PC-3 (cell line): Measurements from ENCODE around the gene SLC2A13. TPM values are rescaled to one million over a fixed set of nuclear protein-coding genes. Genes with fewer than 3 reads are reported as not detected.

Source experiments
- ATAC-seq: fragments of 200-7000 bp; cut with Tn5 transposase; 2 replicates; pipeline ENCODE4 v1.9.1; 2020; ENCODE audit warnings: mild to moderate bottlenecking, moderate library complexity
- BruUV-seq: library from RNA; stranded (reverse); fragments of 400-500 nt; replicated peaks from 2 replicates; lab custom pipeline; 2021; lab: Mats Ljungman, UMichigan
- CTCF ChIA-PET: fragments of 300-600 bp; sonication (Branson Sonifier 250); formaldehyde crosslinking; loops from one replicate; lab custom pipeline; 2022; ENCODE audit warnings: antibody characterized with exemption; lab: Charles Lee
- POLR2A ChIA-PET: fragments of 300-600 bp; sonication (Branson Sonifier 250); formaldehyde crosslinking; loops from one replicate; lab custom pipeline; 2022; ENCODE audit warnings: antibody characterized with exemption; ENCODE audit not compliant: unreplicated experiment; lab: Charles Lee
- DNase-seq: peaks from one replicate; pipeline ENCODE4 v3.0.0-alpha.2; 2015
- H2AFZ ChIP-seq: fragments of 300-600 bp; sonication (generic); 2 replicates; pipeline ENCODE4 v1.6.0; 2016; ENCODE audit warnings: antibody characterized with exemption, low read length
- H3F3A ChIP-seq: fragments of 300-600 bp; sonication (generic); one replicate; pipeline ENCODE4 v1.6.0; 2017; ENCODE audit warnings: antibody characterized with exemption, low read length, control low read depth, mild to moderate bottlenecking; ENCODE audit not compliant: unreplicated experiment
- H3K27ac ChIP-seq: fragments of 300-600 bp; sonication (generic); 2 replicates; pipeline ENCODE4 v1.5.1; 2016; ENCODE audit warnings: mild to moderate bottlenecking, low read length
- H3K27me3 ChIP-seq: fragments of 300-600 bp; sonication (generic); 2 replicates; pipeline ENCODE4 v1.6.1; 2016; ENCODE audit warnings: low read length, mixed read lengths
- H3K36me3 ChIP-seq: fragments of 300-600 bp; sonication (generic); 2 replicates; pipeline ENCODE4 v1.6.1; 2016; ENCODE audit warnings: low read depth, mixed run types, low read length, mixed read lengths
- H3K4me1 ChIP-seq: fragments of 300-600 bp; sonication (generic); 2 replicates; pipeline ENCODE4 v1.5.1; 2016; ENCODE audit warnings: low read length; ENCODE audit not compliant: insufficient read depth
- H3K4me2 ChIP-seq: fragments of 300-600 bp; sonication (generic); 2 replicates; pipeline ENCODE4 v1.6.0; 2016; ENCODE audit warnings: low read length
- H3K4me3 ChIP-seq: fragments of 300-600 bp; sonication (generic); 2 replicates; pipeline ENCODE4 v1.5.1; 2016; ENCODE audit warnings: mild to moderate bottlenecking, low read length, mixed read lengths
- H3K79me2 ChIP-seq: fragments of 300-600 bp; sonication (generic); 2 replicates; pipeline ENCODE4 v1.6.1; 2017; ENCODE audit warnings: low read length, mixed read lengths
- H3K9ac ChIP-seq: fragments of 300-600 bp; sonication (generic); 2 replicates; pipeline ENCODE4 v1.6.0; 2016; ENCODE audit warnings: mild to moderate bottlenecking, low read length
- H3K9me2 ChIP-seq: fragments of 300-600 bp; sonication (generic); replicated peaks from 2 replicates; pipeline ENCODE4 v1.6.1; 2016; ENCODE audit warnings: mixed run types, low read length, mixed read lengths
- H3K9me3 ChIP-seq: fragments of 300-600 bp; sonication (generic); 2 replicates; pipeline ENCODE4 v1.6.1; 2016; ENCODE audit warnings: low read length, mixed read lengths
- H4K20me1 ChIP-seq: fragments of 300-600 bp; sonication (generic); 2 replicates; pipeline ENCODE4 v1.6.1; 2016; ENCODE audit warnings: low read length, mixed read lengths
- EZH2 ChIP-seq: fragments of 300-600 bp; sonication (generic); IDR thresholded peaks from one replicate; pipeline ENCODE4 v1.6.1; 2017; ENCODE audit warnings: antibody characterized with exemption, mild to moderate bottlenecking, low read length; ENCODE audit not compliant: unreplicated experiment
- EZH2phosphoT487 ChIP-seq: fragments of 300-600 bp; sonication (generic); IDR thresholded peaks from 2 replicates; pipeline ENCODE4 v1.6.1; 2018; ENCODE audit warnings: mild to moderate bottlenecking, antibody characterized with exemption, low read length, borderline replicate concordance
- intact Hi-C: fragments of 100-400 bp; cut with micrococcal nuclease; formaldehyde crosslinking; loops from 2 replicates; pipeline ENCODE4 v1.9.0; 2023
- total RNA-seq: library from RNA; depleted of rRNA; stranded (reverse); fragments of >200 nt; gene quantifications from 2 replicates; pipeline ENCODE4 v1.2.3, GENCODE V29; 2014
- TF ChIP-seq, protein P1 (sequence below): fragments of 300-600 bp; sonication (generic); conservative IDR thresholded peaks from 2 replicates; pipeline ENCODE4 v1.5.1; 2017; ENCODE audit warnings: antibody characterized with exemption, low read depth, mild to moderate bottlenecking, low read length

The SLC2A13 gene
- total RNA-seq, 1 experiment from 2014 or later = 3.4 TPM

DNA sequence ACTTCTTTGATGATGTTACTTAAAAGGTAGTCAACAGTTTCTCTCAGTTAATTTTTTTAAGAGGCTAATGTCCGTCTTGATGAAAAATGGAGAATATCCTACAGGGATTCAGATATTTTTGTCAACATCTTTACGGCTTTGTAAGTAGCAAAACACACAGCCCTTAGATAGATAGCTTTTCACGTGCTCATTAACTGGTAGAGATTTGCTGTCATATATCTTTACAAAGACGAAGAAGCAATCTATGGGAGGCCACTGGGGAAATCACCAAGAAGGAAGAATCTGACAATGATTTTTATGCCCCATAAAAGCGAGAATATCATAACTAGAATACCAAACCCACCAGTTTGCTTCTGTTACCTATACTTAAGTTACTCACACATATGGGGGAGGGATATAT is 121.2 kb downstream of the SLC2A13 start:
- CTCF ChIA-PET = no interaction called here
- Histone ChIP-seq H4K20me1 (no peaks in the 10 kb centered on the region), H3K9me2 (no peaks in the 10 kb centered on the region), H3K79me2 (no peaks in the 10 kb centered on the region), H2AFZ (no peak overlapping the region), H3K4me2 (no peak overlapping the region), H3K4me3 (no peak overlapping the region), H3K27me3 (no peaks in the 10 kb centered on the region), H3K9ac (no peak overlapping the region), H3F3A (no peaks in the 10 kb centered on the region), H3K4me1 (no peaks in the 10 kb centered on the region), H3K36me3 (no peaks in the 10 kb centered on the region), H3K27ac (no peak overlapping the region), H3K9me3 (no peaks in the 10 kb centered on the region)
- ATAC-seq (no peak), DNase-seq (no peak)
- TF ChIP-seq, protein P1, sequence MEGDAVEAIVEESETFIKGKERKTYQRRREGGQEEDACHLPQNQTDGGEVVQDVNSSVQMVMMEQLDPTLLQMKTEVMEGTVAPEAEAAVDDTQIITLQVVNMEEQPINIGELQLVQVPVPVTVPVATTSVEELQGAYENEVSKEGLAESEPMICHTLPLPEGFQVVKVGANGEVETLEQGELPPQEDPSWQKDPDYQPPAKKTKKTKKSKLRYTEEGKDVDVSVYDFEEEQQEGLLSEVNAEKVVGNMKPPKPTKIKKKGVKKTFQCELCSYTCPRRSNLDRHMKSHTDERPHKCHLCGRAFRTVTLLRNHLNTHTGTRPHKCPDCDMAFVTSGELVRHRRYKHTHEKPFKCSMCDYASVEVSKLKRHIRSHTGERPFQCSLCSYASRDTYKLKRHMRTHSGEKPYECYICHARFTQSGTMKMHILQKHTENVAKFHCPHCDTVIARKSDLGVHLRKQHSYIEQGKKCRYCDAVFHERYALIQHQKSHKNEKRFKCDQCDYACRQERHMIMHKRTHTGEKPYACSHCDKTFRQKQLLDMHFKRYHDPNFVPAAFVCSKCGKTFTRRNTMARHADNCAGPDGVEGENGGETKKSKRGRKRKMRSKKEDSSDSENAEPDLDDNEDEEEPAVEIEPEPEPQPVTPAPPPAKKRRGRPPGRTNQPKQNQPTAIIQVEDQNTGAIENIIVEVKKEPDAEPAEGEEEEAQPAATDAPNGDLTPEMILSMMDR = no peak
- TF ChIP-seq EZH2phosphoT487 (no peak), EZH2 (no peak)
- POLR2A ChIA-PET = no interaction called here
- intact Hi-C loops = no loop called here
- BruUV-seq = no TSS peak

DNA sequence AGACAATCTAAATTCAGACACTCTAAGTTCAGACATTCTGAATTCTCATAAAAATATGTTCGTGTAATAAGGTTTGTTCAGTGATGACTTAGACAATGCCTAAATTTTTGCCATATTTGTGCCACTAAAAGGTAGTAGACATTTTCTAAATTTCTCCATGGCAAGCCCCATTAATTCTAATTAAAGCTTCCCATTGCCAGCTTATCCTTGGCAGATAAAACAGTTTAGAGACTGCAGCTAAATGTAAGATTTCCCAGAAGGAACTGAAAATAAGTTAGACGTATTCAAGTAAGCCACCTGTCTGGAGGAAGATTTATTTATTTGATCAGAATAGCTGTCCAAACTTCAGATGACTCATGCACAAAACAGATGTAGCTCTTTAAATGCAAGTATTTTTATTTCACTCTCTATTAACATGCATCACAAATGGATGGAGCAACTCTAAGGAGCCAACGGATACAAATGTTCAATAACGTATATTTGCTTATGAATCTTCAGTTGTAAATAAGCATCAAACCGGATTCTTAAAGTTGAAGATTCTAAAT is 130.4 kb downstream of the SLC2A13 start:
- H3K4me3 ChIP-seq = no peak overlapping the region
- no peaks in the 10 kb centered on the region for H4K20me1 ChIP-seq
- H3K27ac ChIP-seq = no peak overlapping the region
- BruUV-seq = no TSS peak
- no peaks in the 10 kb centered on the region for H3K4me1 ChIP-seq
- no peak overlapping the region for H3K4me2 ChIP-seq
- ChIA-PET CTCF (interaction anchor here (0.6 kb wide), 1 partner anchor 1342 kb away, joined by 4 read pairs; no protein-coding TSS in a partner anchor), POLR2A (no interaction called here)
- H3K9ac ChIP-seq = no peak overlapping the region
- no peaks in the 10 kb centered on the region for H3K36me3 ChIP-seq
- intact Hi-C loops = loop anchor here (5.0 kb wide), 1 partner anchor 143 kb away; no protein-coding TSS in a partner anchor
- no peak overlapping the region for H2AFZ ChIP-seq
- ATAC-seq (peak; percentile 68), DNase-seq (peak; percentile 21)
- H3K27me3 ChIP-seq = no peaks in the 10 kb centered on the region
- no peaks in the 10 kb centered on the region for H3K9me3 ChIP-seq
- no peaks in the 10 kb centered on the region for H3K79me2 ChIP-seq
- TF ChIP-seq EZH2phosphoT487 (no peak), EZH2 (no peak)
- TF ChIP-seq, protein P1 = no peak
- H3F3A ChIP-seq = no peaks in the 10 kb centered on the region
- no peaks in the 10 kb centered on the region for H3K9me2 ChIP-seq

DNA sequence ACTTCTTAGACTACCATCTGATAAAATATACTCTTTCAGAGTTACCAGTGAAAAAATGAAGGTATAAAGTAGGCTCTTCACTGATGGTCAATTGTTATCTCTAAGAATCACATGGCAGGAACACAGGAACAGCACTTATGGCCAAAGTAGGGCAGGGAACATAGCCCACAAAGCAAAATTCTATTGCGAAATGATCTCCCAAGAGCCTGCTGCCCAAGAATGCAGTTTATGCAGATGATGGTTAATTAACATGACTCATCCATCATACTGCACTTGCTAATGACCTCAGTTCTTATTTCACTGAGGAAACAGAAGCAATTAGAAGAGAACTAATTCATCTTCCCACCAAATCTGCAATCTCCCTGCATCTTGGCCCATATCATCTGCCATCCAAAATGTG is 133.8 kb downstream of the SLC2A13 start:
- POLR2A ChIA-PET = no interaction called here

More for the DNA sequence above, 133.8 kb downstream of the SLC2A13 start:
- Histone ChIP-seq H3K4me3 (no peak overlapping the region), H3K4me1 (no peaks in the 10 kb centered on the region), H3K27me3 (no peaks in the 10 kb centered on the region), H3K79me2 (no peaks in the 10 kb centered on the region), H4K20me1 (no peaks in the 10 kb centered on the region), H3K9me3 (no peaks in the 10 kb centered on the region), H3K36me3 (no peaks in the 10 kb centered on the region), H3K9ac (no peak overlapping the region), H2AFZ (no peak overlapping the region), H3F3A (no peaks in the 10 kb centered on the region), H3K4me2 (no peak overlapping the region), H3K27ac (no peak overlapping the region), H3K9me2 (no peaks in the 10 kb centered on the region)
- no peak for ATAC-seq
- BruUV-seq = no TSS peak
- no peak for TF ChIP-seq EZH2phosphoT487
- no peak for DNase-seq
- CTCF ChIA-PET = no interaction called here
- intact Hi-C loops = no loop called here
